DMS 273 (cell line): Measurements from ENCODE around the gene ARID1B.

Experiments used
- DNase-seq: peaks from one replicate; lab custom pipeline; 2025; ENCODE audit not compliant: unreplicated experiment; lab: John Stamatoyannopoulos, UW

ARID1B gene

DNA sequence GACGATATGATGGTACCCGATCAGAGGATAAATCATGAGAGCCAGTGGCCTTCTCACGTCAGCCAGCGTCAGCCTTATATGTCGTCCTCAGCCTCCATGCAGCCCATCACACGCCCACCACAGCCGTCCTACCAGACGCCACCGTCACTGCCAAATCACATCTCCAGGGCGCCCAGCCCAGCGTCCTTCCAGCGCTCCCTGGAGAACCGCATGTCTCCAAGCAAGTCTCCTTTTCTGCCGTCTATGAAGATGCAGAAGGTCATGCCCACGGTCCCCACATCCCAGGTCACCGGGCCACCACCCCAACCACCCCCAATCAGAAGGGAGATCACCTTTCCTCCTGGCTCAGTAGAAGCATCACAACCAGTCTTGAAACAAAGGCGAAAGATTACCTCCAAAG is 423.9 kb downstream of the ARID1B start:
- DNase-seq = no peak

DNA sequence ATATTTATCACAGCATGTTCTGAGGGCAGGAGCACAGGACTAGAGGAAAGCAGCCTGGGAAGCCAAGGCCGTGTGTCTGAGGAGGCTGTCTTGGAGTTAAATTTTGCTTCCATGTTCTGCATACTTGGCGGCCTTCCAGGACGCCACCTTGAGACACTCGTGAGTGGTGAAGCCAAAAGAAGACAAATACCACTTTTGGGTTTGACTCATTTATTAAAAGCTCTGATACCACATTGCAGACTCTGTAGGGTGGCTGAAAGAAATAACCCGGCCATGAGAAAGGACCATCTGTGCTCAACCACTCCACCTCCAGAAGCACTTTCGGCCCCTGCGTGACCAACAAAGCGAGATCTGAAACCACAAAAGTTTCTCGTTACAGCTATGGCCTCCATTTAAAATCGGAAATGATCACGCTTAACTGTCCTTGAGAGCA is 426.1 kb downstream of the ARID1B start:
- peak; percentile 23 for DNase-seq

DNA sequence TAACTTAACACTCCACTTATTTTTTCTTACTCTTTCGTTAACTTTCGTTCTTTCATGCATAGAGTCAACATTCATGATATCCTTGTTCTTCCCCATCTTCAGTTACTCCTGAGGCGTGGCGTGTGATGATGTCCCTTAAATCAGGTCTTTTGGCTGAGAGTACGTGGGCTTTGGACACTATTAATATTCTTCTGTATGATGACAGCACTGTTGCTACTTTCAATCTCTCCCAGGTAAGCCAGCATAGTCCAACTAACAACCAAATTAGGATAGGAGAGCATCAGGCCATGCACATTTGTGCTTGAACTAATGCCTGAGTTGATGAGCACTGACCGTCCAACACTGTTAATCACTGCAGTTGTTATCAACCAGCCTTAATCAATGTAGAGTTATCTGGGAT is 426.6 kb downstream of the ARID1B start:
- no peak for DNase-seq

DNA sequence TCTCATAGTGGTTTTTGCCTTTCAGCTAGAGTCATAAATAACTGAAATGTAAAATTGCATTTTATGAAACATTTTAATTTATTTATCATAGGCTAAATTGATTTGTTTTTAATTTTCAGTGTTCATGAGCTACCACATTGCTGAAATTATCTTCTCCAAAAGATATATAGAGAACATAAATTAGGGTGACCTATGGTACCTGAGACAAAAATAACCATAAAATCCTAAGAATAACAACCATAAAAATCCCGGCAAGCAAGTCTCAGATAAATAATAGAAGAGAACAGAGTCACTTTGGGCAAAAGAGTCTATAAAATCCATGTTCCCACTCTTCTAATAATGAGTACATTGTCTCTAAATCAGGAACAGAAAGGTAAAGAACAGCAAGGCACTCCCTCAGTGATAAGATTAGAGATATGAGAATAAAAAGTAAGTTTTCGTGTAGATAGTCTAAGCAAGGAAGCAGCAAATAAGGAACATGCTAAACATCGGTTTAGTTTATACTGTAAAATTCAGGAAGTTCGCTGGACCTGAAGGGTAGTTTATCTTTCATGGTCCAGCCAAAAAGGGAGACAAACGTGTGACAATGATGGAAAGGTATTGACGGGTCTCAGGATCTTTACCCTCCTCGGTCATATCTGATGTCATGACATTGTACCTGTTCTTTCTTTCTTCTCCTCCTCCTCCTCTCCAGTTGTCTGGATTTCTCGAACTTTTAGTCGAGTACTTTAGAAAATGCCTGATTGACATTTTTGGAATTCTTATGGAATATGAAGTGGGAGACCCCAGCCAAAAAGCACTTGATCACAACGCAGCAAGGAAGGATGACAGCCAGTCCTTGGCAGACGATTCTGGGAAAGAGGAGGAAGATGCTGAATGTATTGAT is 428.5 kb downstream of the ARID1B start:
- DNase-seq = no peak

DNA sequence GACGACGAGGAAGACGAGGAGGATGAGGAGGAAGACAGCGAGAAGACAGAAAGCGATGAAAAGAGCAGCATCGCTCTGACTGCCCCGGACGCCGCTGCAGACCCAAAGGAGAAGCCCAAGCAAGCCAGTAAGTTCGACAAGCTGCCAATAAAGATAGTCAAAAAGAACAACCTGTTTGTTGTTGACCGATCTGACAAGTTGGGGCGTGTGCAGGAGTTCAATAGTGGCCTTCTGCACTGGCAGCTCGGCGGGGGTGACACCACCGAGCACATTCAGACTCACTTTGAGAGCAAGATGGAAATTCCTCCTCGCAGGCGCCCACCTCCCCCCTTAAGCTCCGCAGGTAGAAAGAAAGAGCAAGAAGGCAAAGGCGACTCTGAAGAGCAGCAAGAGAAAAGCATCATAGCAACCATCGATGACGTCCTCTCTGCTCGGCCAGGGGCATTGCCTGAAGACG is 429.2 kb downstream of the ARID1B start:
- no peak for DNase-seq

DNA sequence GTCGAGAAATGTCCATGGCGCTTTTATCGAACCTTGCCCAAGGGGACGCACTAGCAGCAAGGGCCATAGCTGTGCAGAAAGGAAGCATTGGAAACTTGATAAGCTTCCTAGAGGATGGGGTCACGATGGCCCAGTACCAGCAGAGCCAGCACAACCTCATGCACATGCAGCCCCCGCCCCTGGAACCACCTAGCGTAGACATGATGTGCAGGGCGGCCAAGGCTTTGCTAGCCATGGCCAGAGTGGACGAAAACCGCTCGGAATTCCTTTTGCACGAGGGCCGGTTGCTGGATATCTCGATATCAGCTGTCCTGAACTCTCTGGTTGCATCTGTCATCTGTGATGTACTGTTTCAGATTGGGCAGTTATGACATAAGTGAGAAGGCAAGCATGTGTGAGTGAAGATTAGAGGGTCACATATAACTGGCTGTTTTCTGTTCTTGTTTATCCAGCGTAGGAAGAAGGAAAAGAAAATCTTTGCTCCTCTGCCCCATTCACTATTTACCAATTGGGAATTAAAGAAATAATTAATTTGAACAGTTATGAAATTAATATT is 430.4 kb downstream of the ARID1B start:
- DNase-seq = no peak

DNA sequence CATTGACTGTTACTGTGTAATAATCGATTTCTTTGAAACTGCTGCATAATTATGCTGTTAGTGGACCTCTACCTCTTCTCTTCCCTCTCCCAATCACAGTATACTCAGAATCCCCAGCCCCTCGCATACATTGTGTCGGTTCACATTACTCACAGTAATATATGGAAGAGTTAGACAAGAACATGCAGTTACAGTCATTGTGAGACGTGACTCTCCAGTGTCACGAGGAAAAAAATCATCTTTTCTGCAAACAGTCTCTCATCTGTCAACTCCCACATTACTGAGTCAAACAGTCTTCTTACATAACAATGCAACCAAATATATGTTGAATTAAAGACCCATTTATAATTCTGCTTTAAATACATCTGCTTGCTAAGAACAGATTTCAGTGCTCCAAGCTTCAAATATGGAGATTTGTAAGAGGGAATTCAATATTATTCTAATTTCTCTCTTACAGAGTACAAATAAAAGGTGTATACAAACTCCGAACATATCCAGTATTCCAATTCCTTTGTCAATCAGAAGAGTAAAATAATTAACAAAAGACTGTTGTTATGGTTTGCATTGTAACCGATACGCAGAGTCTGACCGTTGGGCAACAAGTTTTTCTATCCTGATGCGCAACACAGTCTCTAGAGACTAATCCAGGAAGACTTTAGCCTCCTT is 432.8 kb downstream of the ARID1B start:
- no peak for DNase-seq

DNA sequence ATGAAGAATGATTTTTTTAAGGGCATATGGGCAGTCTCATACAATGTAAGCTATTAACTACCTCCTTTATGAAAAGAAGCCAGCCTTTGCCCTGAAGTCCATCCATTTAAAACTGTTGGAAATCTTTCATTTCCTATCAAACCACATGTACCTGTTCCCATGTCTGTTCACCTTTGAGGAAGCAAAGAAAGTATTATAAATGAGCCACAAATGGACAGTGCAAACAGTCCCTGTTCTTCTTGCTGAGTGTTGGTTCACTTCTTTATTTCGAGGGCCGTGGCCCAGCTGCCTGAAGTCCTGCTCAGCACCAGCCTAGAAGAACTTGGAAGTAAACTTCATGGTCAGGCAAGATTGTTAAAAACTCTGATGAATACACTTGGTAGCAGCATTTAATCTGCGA is 433.8 kb downstream of the ARID1B start:
- DNase-seq = no peak

DNA sequence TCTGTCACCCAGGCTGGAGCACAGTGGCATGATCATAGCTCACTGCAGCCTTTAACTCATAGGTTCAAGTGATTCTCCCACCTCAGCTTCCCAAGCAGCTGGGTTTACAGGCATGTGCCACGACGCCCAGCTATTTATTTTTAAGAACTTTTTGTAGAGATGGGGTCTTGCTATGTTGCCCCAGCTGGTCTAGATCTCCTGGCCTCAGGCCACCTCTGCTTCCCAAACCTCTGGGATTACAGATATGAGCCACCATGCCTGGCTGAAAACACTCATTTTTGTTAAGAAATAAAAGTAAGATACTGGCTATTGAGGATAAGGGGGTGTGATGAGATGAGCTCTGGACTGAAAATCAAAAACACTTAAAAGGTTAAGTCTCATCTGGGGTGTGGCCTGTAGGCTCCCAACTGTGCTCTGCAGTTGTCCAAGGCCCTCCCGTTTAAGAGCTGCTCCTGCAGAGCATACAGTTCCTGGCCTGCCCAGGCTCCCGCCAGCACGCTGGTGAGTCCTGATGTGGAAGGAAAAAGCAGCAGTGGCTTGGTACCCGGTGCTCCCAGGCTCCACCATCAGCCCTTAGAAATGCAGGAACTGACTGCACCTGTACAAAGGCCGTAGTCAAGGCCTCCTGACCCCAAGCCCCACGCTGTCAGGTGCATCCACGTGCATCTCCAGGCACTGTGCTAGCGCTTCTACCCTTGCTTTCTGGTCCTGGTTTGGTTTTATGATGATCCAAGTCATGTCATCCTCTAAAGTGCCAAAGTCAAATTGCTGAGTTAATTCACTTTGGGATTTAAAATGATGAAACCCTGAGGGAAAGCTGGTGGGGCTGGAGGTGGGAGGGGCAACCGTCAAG is 434.7 kb downstream of the ARID1B start:
- no peak for DNase-seq

DNA sequence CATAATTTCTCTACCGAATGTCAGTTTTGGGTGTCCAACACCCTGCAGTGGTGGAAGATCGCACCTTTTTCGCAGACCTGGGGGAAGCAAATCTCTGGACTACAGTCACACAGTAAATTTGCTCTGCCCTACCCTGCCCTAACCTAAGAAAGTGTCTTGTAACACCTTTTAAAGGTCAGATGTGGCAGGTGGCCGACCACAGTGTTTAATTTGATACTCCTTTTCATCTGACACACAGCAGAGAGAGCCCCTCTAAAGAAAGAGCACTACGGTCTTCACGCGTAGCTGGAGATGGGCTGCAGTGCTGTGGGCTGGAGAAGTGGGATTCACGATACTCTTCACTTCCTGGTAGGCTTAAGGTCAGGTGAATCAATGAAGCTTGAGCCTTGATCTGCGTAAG is 436.2 kb downstream of the ARID1B start:
- DNase-seq = no peak

DNA sequence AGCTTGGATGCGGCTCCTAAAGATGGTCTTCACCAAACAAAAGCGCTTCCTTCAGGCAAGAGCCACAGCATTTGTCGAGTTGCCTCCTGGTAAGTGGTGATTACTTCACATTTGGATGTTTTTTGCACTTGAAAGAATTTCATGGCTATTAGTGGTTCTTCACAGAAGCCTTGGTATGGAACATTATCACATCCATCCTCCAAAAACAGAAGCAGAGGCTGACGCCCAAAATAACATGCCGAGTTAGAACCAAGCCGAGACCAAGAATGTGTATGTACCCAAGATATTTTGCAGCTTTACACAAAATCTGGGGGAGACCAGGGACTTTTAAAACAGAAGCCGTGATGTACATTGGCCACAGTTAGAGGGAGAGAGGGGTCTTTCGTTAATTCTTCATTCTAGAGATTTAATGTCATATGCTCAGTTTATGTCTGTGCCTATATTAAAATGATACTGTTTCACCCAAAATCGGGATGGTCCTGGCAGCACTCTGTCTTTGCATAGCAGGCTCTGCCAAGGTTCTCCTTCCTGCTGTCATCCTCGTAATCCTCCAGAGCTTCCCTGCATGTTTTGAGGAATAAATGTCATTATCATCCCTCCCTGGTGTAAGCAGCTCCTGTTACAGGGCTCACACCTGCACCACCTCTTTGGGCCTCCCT is 436.9 kb downstream of the ARID1B start:
- no peak for DNase-seq

DNA sequence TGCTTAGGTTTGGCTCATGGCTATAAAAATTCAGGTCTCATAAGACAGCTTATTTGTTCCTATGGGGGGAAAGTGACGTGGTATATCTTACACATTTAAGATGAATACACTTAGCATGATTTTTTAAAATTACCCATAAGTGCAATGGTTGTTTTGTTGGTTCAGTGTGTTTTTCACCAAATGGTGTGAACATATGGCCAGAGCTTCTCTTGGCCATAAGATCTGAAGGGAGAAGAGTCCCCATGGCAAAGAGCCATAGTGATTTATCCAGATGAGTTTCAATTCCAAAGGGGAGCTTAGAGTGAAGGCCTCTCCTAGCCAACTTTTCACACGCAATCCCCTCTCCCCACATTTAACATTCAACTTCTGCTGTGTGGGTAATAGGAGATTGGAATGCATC is 438.5 kb downstream of the ARID1B start:
- peak; percentile 84 for DNase-seq

DNA sequence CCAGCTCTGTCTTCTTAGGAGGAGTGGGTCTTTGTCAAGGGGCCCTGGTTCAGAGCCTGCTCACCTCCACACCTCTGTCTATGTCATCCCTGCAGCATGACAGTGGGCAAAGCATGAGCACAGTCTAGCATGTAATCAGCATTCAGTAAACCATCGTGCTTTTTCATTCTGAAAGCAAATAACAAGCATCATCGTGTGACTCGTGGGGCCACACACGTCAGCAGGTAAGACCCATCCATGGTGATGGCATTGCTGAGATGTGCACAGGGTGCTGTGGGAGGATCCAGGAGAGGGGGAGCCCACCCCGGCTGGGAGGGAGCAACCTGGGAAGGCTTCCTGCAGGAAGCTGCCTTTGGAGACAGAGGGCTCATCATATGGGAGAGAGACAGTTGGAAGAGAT is 439.4 kb downstream of the ARID1B start:
- DNase-seq = no peak

DNA sequence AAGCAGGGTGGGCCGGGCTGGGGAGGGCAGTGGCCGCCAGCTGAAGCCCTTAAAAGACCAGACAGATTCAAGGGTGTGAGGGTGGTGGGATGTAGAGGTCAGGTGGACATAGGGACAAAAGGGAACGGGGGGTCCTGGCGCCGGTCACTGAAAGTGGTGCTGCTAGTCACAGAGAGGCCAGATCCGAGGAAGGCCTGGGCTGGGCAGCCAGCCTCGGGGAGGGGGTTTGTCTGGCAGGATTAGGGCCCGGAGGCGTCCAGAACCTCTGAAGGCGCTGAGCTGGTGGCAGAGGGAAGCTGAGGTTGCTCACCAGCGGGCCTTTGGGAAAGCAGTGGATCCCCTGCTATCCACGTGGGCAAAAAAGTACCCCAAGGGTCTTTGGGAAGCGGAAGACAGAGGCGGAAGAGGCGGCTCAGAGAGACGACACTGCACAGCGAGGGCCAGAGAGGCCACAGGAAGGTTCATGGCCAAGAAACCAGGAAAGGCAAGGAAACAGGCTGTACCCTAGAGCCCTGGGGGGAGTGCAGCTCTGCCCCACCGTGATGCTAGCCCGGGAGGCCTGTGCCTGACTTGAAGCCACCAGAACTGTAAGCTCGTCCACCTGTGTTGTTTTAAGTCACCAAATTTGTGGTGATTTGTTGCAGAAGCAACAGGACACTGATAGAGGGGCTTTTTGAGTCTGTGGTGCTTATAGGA is 440.2 kb downstream of the ARID1B start:
- no peak for DNase-seq

DNA sequence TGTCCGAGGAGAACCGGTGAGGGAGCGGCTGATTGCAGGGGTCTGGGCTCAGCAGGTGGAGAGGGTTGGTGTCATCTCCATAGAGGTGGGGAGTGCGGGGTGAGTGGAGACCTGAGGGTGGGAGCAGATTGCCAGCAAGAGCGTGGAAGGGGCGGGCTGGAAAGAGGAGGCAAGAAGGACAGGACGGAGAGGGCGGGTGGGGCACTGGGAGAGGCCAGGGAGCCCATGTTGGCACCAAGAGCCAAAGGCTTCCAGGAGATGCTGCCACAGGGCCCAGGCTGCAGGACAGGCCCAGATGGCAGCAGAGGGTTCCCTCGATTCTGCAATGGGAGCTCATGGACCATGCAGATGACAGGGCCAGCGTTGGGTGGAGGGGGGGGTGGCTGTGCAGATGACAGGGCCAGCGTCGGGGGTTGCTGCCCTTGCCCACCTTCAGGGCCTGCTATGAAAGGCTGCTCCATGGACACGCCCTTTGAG is 440.8 kb downstream of the ARID1B start:
- DNase-seq = no peak

DNA sequence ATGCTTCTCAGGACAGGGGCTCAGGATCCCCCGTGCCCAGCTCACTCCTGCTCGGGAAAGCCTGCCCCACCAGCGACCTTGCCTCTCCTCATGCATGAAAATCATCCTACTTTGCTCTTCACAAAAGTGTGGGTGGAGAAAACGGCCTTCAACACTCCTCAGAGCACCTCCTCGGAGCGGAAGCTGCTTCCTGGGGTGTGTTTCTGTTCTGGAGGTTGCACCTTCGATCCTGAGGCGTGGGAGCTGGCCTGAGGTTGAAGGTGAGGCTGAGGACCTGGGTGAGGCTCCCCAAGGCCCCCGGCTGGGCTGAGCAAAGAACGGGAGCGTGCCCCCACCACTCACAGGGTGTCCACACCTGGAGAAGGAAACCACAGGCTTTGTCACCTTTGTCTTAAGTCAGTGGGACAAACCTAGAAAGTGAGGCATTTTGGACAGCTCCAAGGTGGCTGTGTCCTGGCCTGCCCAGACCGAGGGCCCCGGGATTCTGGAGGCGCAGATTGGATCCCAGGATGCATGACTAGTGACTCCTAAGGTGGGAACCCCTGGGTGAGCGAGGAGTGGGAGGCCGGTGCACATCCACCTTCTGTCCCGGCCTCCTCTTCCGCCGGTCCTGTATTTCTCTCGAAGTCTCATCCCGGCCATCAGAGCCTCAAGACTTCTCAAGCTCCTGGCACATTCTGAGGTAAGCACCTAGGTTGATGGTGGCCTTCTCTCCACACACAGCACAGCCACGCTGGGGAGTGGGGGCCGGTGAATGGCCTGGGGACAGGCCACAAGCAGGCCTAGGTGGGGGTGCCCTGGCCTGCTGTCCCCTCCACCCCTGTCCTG is 441.4 kb downstream of the ARID1B start:
- no peak for DNase-seq

DNA sequence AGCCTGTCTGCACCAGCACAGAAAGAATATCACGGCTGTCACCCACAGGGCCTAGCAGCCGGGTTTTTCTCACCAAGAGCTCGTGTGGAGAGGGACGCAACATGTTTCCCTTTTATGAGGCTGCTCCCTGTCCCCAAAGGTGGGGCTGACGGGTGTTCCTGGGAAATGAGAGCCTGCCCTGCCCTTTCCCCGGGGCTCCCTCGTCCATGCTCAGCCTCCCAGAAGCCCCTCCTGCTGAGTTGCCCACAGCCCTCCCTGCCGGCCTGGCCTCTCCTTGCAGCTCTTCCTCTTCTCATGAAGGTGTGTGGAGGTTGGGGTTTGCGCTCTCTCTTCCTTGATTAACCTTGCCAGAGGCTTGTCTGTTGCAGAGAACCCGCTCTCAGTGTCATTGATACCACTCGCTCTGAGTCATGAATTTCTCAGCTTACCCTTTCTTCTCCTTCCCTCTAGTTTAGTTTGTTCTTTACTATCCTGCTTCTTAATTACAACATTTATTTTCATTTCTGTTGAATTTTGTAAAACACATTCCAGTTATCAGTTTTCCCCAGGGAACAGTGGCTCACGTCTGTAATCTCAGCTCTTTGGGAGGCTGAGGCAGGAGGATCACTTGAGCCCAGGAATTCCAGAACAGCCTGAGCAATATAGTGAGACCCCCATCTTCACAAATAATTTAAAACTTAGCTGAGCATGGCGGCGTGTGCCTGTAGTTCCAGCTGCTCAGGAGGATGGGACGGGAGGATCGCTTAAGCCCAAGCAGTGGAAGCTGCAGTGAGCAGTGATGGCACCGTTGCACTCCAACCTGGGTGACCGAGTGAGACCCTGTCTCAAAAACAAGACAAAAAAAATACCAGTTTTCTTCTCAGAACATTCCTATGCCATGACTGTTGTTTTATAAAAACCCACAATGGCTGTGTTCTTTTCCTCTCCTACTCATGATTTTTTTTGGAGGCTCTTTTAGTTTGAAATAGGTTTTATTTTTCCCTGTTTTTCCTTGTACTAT is 442.3 kb downstream of the ARID1B start:
- DNase-seq = no peak

DNA sequence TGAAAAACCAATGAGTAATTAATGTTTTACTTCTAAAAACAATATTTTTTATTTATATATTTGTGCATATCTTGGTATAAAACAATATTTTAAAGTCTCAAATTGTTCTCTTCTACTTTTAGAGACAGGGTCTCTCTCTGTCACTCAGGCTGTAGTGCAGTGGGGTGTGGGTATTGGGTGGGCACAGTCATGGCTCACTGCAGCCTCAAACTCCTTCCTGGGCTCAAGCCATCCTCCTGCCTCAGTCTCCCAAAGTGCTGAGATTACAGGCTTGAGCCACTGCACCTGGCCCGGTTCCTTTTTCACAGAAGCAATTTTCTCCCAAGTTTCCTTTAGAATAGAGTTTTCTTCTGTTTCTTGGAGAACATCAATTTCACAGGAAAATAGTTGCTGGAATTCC is 443.3 kb downstream of the ARID1B start:
- no peak for DNase-seq
